Neural cell (in vitro differentiated cells): ENCODE results near the gene CCDC43. TPM values are rescaled to one million over a fixed set of nuclear protein-coding genes. Genes with fewer than 3 reads are reported as not detected.

Experiments
- H2AFZ ChIP-seq: fragments of 200-600, 300-800 bp; sonication (generic), shearing (Covaris generic); 2 replicates; pipeline ENCODE4 v1.6.0; 2014; ENCODE audit warnings: low read depth, mild to moderate bottlenecking, antibody characterized with exemption, low read length, moderate library complexity
- H3F3A ChIP-seq: fragments of 200-600 bp; shearing (Covaris generic); 2 replicates; pipeline ENCODE4 v1.6.1; 2016; ENCODE audit warnings: mild to moderate bottlenecking, moderate library complexity, mixed read lengths, antibody characterized with exemption, low read length; ENCODE audit not compliant: insufficient read depth, poor library complexity, severe bottlenecking
- H3K27ac ChIP-seq: fragments of 200-600, 300-800 bp; sonication (generic), shearing (Covaris generic); 2 replicates; pipeline ENCODE4 v1.5.1; 2014; ENCODE audit warnings: mild to moderate bottlenecking, low read length, moderate library complexity
- H3K27me3 ChIP-seq: fragments of 300-800, 200-600 bp; sonication (generic), shearing (Covaris generic); 2 replicates; pipeline ENCODE4 v1.6.0; 2014; ENCODE audit warnings: mild to moderate bottlenecking, low read depth, low read length, moderate library complexity; ENCODE audit not compliant: insufficient read depth
- H3K36me3 ChIP-seq: fragments of 300-800, 200-600 bp; sonication (generic), shearing (Covaris generic); 2 replicates; pipeline ENCODE4 v1.5.1; 2014; ENCODE audit warnings: mild to moderate bottlenecking, antibody characterized with exemption, low read length, moderate library complexity; ENCODE audit not compliant: insufficient read depth
- H3K4me2 ChIP-seq: fragments of 300-800, 200-600 bp; sonication (generic), shearing (Covaris generic); 2 replicates; pipeline ENCODE4 v1.6.0; 2014; ENCODE audit warnings: mild to moderate bottlenecking, low read length
- H3K4me3 ChIP-seq: fragments of 300-800, 200-600 bp; sonication (generic), shearing (Covaris generic); 2 replicates; pipeline ENCODE4 v1.5.1; 2014; ENCODE audit warnings: mild to moderate bottlenecking, low read length, moderate library complexity
- H3K79me2 ChIP-seq: fragments of 200-600 bp; shearing (Covaris generic); replicated peaks from 2 replicates; pipeline ENCODE4 v1.6.0; 2014; ENCODE audit warnings: mild to moderate bottlenecking, low read length, moderate library complexity; ENCODE audit not compliant: insufficient read depth
- H3K9ac ChIP-seq: fragments of 300-800, 200-600 bp; sonication (generic), shearing (Covaris generic); 2 replicates; pipeline ENCODE4 v1.6.1; 2016; ENCODE audit warnings: mild to moderate bottlenecking, low read length, mixed read lengths
- H3K9me2 ChIP-seq: fragments of 200-600 bp; shearing (Covaris generic); 2 replicates; pipeline ENCODE4 v1.6.1; 2016; ENCODE audit warnings: mild to moderate bottlenecking, low read length, mixed read lengths; ENCODE audit not compliant: insufficient read depth
- H3K9me3 ChIP-seq: fragments of 200-600, 300-800 bp; sonication (generic), shearing (Covaris generic); 2 replicates; pipeline ENCODE4 v1.6.1; 2016; ENCODE audit warnings: mild to moderate bottlenecking, mixed run types, low read length, moderate library complexity, mixed read lengths
- H4K20me1 ChIP-seq: fragments of 200-600 bp; shearing (Covaris generic); 2 replicates; pipeline ENCODE4 v1.6.1; 2016; ENCODE audit warnings: mild to moderate bottlenecking, mixed run types; ENCODE audit not compliant: insufficient read depth
- CTCF ChIP-seq: fragments of 450-650 bp; IDR thresholded peaks from 2 replicates; pipeline ENCODE4 v1.5.1; 2014; ENCODE audit warnings: antibody characterized with exemption, mild to moderate bottlenecking, moderate library complexity; ENCODE audit not compliant: poor library complexity, severe bottlenecking
- EP300 ChIP-seq: fragments of 450-650 bp; conservative IDR thresholded peaks from 2 replicates; pipeline ENCODE4 v1.6.1; 2014; ENCODE audit warnings: antibody characterized with exemption, mild to moderate bottlenecking, moderate library complexity; ENCODE audit not compliant: poor library complexity, severe bottlenecking
- EZH2 ChIP-seq: fragments of 200-600, 300-800 bp; shearing (Covaris generic), sonication (generic); IDR thresholded peaks from 2 replicates; pipeline ENCODE4 v1.6.1; 2014; ENCODE audit warnings: antibody characterized with exemption, low read length, borderline replicate concordance, mild to moderate bottlenecking; ENCODE audit not compliant: insufficient read depth, poor library complexity, severe bottlenecking
- MXI1 ChIP-seq: fragments of 450-650 bp; conservative IDR thresholded peaks from 2 replicates; pipeline ENCODE4 v1.6.1; 2014; ENCODE audit warnings: antibody characterized with exemption, mild to moderate bottlenecking; ENCODE audit not compliant: poor library complexity, severe bottlenecking
- POLR2AphosphoS5 ChIP-seq: IDR thresholded peaks from 2 replicates; pipeline ENCODE4 v1.6.1; 2012
- RAD21 ChIP-seq: fragments of 450-650 bp; conservative IDR thresholded peaks from 2 replicates; pipeline ENCODE4 v1.6.1; 2014; ENCODE audit warnings: antibody characterized with exemption, mild to moderate bottlenecking, moderate library complexity
- REST ChIP-seq: IDR thresholded peaks from 2 replicates; pipeline ENCODE4 v1.6.1; 2012; ENCODE audit warnings: borderline replicate concordance
- SMC3 ChIP-seq: fragments of 450-650 bp; conservative IDR thresholded peaks from 2 replicates; pipeline ENCODE4 v1.6.1; 2014; ENCODE audit warnings: antibody characterized with exemption, mild to moderate bottlenecking, moderate library complexity; ENCODE audit not compliant: poor library complexity
- TAF1 ChIP-seq: IDR thresholded peaks from 2 replicates; pipeline ENCODE4 v1.6.1; 2012; ENCODE audit warnings: low read depth
- polyA plus RNA-seq: library from polyadenylated mRNA; depleted of rRNA; stranded (reverse); fragments of >200 nt; gene quantifications from 2 replicates; pipeline ENCODE4 v1.2.3, GENCODE V29; 2014

The CCDC43 gene
- polyA plus RNA-seq, 1 donor from 2014 or later = 53.3 TPM

- Histone ChIP-seq H3K36me3 (no peaks in the 10 kb centered on the region), H3K9me3 (no peaks in the 10 kb centered on the region), H3K9ac (no peak overlapping the region), H2AFZ (no peak overlapping the region), H3K27ac (no peak overlapping the region), H3K9me2 (no peaks in the 10 kb centered on the region), H4K20me1 (no peaks in the 10 kb centered on the region), H3K79me2 (no peaks in the 10 kb centered on the region), H3K4me3 (no peak overlapping the region), H3F3A (no peaks in the 10 kb centered on the region), H3K27me3 (no peaks in the 10 kb centered on the region), H3K4me2 (no peak overlapping the region)
- no peak for TF ChIP-seq REST
- TF ChIP-seq EP300 = no peak
- no peak for TF ChIP-seq TAF1
- no peak for TF ChIP-seq POLR2AphosphoS5
- no peak for TF ChIP-seq MXI1
- no peak for TF ChIP-seq CTCF
- no peak for TF ChIP-seq RAD21
- TF ChIP-seq SMC3 = no peak
- no peak for TF ChIP-seq EZH2
Measured at GRCh38 chr17:44645341-44645740, 44.2 kb downstream of the CCDC43 start.

GRCh38 chr17:44642834-44643233 is 46.7 kb downstream of the CCDC43 start:
- TF ChIP-seq POLR2AphosphoS5 = no peak
- Histone ChIP-seq H2AFZ (no peak overlapping the region), H3K79me2 (no peaks in the 10 kb centered on the region), H3K4me2 (no peak overlapping the region), H3K27me3 (no peaks in the 10 kb centered on the region), H3K4me3 (no peak overlapping the region), H4K20me1 (no peaks in the 10 kb centered on the region), H3K9ac (no peak overlapping the region), H3K36me3 (no peaks in the 10 kb centered on the region), H3K9me3 (no peaks in the 10 kb centered on the region), H3K27ac (no peak overlapping the region), H3F3A (no peaks in the 10 kb centered on the region), H3K9me2 (no peaks in the 10 kb centered on the region)

DNA sequence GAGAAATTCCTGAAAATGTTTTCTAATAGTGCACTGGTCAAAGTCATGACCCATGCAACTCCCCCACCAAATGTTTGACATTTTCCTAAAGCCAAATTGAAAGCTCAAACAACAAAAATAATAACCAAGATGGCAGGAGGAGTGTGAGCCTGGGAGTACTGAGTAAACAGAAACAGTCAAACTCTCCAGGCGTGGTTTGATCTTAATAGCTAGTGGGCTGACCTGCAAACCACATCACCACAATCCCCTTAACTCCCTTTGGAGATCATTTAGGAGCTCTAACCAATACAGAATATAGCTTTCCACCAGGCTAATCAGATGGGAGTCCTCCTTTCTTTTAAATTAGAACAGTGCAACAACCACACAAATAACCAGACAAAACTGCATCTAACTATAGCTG is 52.5 kb downstream of the CCDC43 start:
- Histone ChIP-seq H3K9me2 (no peaks in the 10 kb centered on the region), H3K4me3 (no peak overlapping the region), H3F3A (no peaks in the 10 kb centered on the region), H3K36me3 (no peaks in the 10 kb centered on the region), H3K27me3 (no peaks in the 10 kb centered on the region), H3K27ac (no peak overlapping the region), H3K79me2 (no peaks in the 10 kb centered on the region), H3K9me3 (no peaks in the 10 kb centered on the region), H3K4me2 (no peak overlapping the region), H3K9ac (no peak overlapping the region), H2AFZ (no peak overlapping the region), H4K20me1 (no peaks in the 10 kb centered on the region)
- no peak for TF ChIP-seq EP300
- no peak for TF ChIP-seq MXI1
- no peak for TF ChIP-seq CTCF
- TF ChIP-seq EZH2 = no peak
- TF ChIP-seq POLR2AphosphoS5 = no peak
- no peak for TF ChIP-seq RAD21
- no peak for TF ChIP-seq TAF1
- no peak for TF ChIP-seq REST
- TF ChIP-seq SMC3 = no peak
